GM12864 (cell line): Measurements from ENCODE around the gene ALPP.
"Not testable (repeated sequence)": the region's sequence is repeated elsewhere in the genome, so short reads cannot be mapped to it uniquely, and the experiment has no call there.

Experiments used
- DNase-seq: peaks from one replicate; pipeline ENCODE4 v3.0.0-alpha.2; 2011; ENCODE audit warnings: low read depth
- H3K4me3 ChIP-seq: 2 replicates; pipeline ENCODE4 v1.5.1; 2011; ENCODE audit warnings: mild to moderate bottlenecking, low read depth, low read length, control low read depth
- TF ChIP-seq, protein P1 (sequence below): IDR thresholded peaks from 2 replicates; pipeline ENCODE4 v1.5.1; 2011; ENCODE audit warnings: low read depth, mild to moderate bottlenecking, moderate library complexity, low read length, control low read depth, inconsistent platforms; ENCODE audit errors: missing control alignments

ALPP gene

GRCh38 chr2:232362174-232362900, 16.2 kb upstream of the ALPP start:
- TF ChIP-seq, protein P1, sequence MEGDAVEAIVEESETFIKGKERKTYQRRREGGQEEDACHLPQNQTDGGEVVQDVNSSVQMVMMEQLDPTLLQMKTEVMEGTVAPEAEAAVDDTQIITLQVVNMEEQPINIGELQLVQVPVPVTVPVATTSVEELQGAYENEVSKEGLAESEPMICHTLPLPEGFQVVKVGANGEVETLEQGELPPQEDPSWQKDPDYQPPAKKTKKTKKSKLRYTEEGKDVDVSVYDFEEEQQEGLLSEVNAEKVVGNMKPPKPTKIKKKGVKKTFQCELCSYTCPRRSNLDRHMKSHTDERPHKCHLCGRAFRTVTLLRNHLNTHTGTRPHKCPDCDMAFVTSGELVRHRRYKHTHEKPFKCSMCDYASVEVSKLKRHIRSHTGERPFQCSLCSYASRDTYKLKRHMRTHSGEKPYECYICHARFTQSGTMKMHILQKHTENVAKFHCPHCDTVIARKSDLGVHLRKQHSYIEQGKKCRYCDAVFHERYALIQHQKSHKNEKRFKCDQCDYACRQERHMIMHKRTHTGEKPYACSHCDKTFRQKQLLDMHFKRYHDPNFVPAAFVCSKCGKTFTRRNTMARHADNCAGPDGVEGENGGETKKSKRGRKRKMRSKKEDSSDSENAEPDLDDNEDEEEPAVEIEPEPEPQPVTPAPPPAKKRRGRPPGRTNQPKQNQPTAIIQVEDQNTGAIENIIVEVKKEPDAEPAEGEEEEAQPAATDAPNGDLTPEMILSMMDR: no peak
- DNase-seq: no peak
- no peak overlapping the region for H3K4me3 ChIP-seq

DNA sequence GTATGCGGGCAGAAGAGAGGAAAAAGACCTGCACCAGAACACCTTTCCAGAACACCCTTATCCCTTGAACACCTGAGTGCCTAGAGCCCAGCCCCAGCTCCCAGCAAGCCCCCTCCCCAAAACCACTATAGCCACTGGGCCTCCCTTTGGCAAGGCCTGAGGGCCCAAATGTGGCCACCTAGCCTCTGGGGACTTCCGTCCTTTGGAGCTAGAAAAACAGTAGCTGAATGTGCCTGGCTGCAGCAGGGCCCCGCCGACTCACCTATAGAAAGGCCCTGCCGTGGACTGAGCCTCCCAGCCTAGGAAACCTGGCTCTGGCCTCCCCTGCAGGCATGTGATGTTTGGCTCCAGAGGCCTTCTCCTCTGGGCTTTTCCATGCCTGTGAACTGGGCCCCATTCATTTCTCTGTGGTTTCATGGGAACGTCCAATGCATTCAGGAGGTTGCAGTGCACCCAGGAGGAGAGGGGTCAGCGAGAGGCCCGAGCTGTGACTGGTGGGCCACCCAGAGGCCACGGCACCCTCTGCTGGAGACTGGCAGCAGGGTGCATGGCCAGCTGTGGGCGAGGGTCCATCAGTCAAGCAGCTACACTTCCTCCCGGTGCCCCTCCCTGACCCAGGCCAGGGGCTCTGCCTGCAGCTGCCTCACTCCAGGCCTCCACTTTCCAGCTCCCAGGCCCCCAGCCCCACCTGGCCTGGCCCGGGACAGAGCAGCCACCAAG, 15.3 kb upstream of the ALPP start:
- H3K4me3 ChIP-seq: peak overlapping the region; percentile 5; the same call in 1 of the 2 replicates
- TF ChIP-seq, protein P1: peak; percentile 27
- DNase-seq: not testable (repeated sequence)

- TF ChIP-seq, protein P1: no peak
- DNase-seq: peak; percentile 19
- H3K4me3 ChIP-seq: peak overlapping the region; percentile 5; the same call in 1 of the 2 replicates
Observed at GRCh38 chr2:232363784-232364615, 14.6 kb upstream of the ALPP start.

DNA sequence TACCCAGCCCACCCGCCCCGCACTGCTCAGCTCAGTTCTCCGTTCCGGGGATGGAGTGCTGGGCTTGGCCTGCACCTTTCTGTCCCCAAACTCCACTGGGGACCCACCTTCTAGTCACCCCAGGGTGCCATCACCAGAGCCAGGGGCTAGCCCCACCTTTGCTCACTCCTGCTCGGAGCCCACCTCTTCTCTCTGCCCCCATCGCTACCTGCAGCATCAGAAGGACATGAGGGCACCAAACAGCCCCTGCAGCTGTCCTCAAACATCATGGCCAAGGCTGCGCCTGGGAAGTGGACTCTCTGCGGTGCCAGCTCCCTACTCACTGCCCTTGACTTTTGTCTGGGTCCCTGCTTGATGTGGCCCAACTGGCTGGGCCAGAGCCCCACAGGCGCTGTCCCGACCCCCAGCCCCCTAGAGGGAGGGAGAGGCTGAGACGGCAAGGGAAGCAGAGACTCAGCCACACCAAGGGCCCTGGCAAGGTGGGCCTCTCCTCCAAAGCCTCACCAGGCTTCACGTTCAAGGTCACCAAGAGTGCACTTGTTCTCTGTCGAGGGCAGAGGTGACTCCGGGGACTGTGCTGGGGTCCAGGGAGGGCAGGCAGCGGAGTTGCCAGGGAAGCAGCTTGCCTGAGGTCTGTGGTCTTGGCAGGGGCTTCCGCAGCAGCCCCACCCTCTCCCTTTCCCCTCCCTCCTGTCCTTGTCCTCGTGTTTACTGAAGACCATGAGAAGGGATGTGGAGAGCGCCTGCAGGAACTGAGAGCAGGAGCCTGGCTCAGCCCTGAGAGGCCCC, 13.6 kb upstream of the ALPP start:
- not testable (repeated sequence) for DNase-seq, H3K4me3 ChIP-seq

- TF ChIP-seq, protein P1: peak; percentile 31
- DNase-seq: no peak
- no peak overlapping the region for H3K4me3 ChIP-seq
Observed at GRCh38 chr2:232365621-232366321, 12.8 kb upstream of the ALPP start.

- not testable (repeated sequence) for DNase-seq, H3K4me3 ChIP-seq
Observed at GRCh38 chr2:232366461-232366860, 12.1 kb upstream of the ALPP start.

GRCh38 chr2:232367016-232367415, 11.5 kb upstream of the ALPP start:
- TF ChIP-seq, protein P1: no peak
- no peak for DNase-seq
- no peak overlapping the region for H3K4me3 ChIP-seq
